NCI-H1092 treated with DMSO at 0.1 percent for 48 hours (cell line): ENCODE measurements around the gene MMP15.

Source experiments
- DNase-seq: peaks from one replicate; lab custom pipeline; 2025; lab: John Stamatoyannopoulos, UW

MMP15 gene

GRCh38 chr16:58019866-58020538 is 5.6 kb upstream of the MMP15 start:
- DNase-seq, result no peak

- DNase-seq, result peak; percentile 51
Observed at GRCh38 chr16:58020628-58021521, 4.7 kb upstream of the MMP15 start.

GRCh38 chr16:58021661-58022551 is 3.6 kb upstream of the MMP15 start:
- DNase-seq, result no peak

GRCh38 chr16:58022601-58023371 is 2.8 kb upstream of the MMP15 start:
- DNase-seq, result peak; percentile 96

- DNase-seq, result no peak
Observed at GRCh38 chr16:58024486-58025350, 836 bp upstream of the MMP15 start.

- peak; percentile 48 for DNase-seq
Observed at GRCh38 chr16:58026139-58026704, 668 bp downstream of the MMP15 start.

GRCh38 chr16:58026705-58027160 is 1.2 kb downstream of the MMP15 start:
- DNase-seq, result peak; percentile 48

GRCh38 chr16:58027161-58027915 is 1.8 kb downstream of the MMP15 start:
- no peak for DNase-seq

GRCh38 chr16:58027916-58028455 is 2.4 kb downstream of the MMP15 start:
- DNase-seq, result no peak

- no peak for DNase-seq
Observed at GRCh38 chr16:58028541-58029070, 3.1 kb downstream of the MMP15 start.

GRCh38 chr16:58029410-58029809 is 3.9 kb downstream of the MMP15 start:
- no peak for DNase-seq

GRCh38 chr16:58030136-58030840 is 4.7 kb downstream of the MMP15 start:
- DNase-seq, result no peak

GRCh38 chr16:58031016-58031800 is 5.7 kb downstream of the MMP15 start:
- DNase-seq, result no peak

- peak; percentile 52 for DNase-seq
Observed at GRCh38 chr16:58032710-58033293, 7.2 kb downstream of the MMP15 start.

- DNase-seq, result no peak
Observed at GRCh38 chr16:58034128-58034685, 8.7 kb downstream of the MMP15 start.

GRCh38 chr16:58034774-58035173 is 9.2 kb downstream of the MMP15 start:
- no peak for DNase-seq
